Stimulated activated naive B cell treated with anti-CD40 and anti-IgM and Interleukin-4, amounts not matched to agents 10 μg/mL and 1 μg/mL and 100 μg/mL, for 72 hours (primary cell): ENCODE results near the gene SPECC1L.

Experiments used
- ATAC-seq, 2 donors: fragments of 150-1000 bp; cut with Tn5 transposase; replicated peaks; 2 replicates each; pipeline ENCODE4 v1.10.0; 2021; ENCODE audit warnings: moderate library complexity in 1 of 2
- DNase-seq: peaks from one replicate; pipeline ENCODE4 v3.0.0; 2021
- H3K27ac Mint-ChIP-seq: one replicate; pipeline ENCODE4 v1.8.0; 2022; ENCODE audit warnings: mild to moderate bottlenecking, mixed read lengths
- H3K27me3 Mint-ChIP-seq, 2 donors: one replicate each; pipeline ENCODE4 v1.8.0; 2022; ENCODE audit warnings: mixed read lengths in 2 of 2
- H3K36me3 Mint-ChIP-seq, 2 donors: one replicate each; pipeline ENCODE4 v1.8.0; 2022; ENCODE audit warnings: mixed read lengths in 2 of 2, mild to moderate bottlenecking in 1 of 2
- H3K4me1 Mint-ChIP-seq, 2 donors: one replicate each; pipeline ENCODE4 v1.8.0; 2022; ENCODE audit warnings: mixed read lengths in 2 of 2, mild to moderate bottlenecking in 1 of 2
- H3K4me3 Mint-ChIP-seq, 2 donors: one replicate each; pipeline ENCODE4 v1.8.0; 2022; ENCODE audit warnings: mild to moderate bottlenecking in 2 of 2, mixed read lengths in 2 of 2, moderate library complexity in 1 of 2
- H3K9me3 Mint-ChIP-seq, 2 donors: one replicate each; pipeline ENCODE4 v1.8.0; 2022; ENCODE audit warnings: mixed read lengths in 2 of 2, mild to moderate bottlenecking in 1 of 2

Gene SPECC1L

GRCh38 chr22:24463071-24463760 is 192.6 kb downstream of the SPECC1L start:
- peaks cover 0 to 3% of the 10 kb centered on the region in 2 donors for H3K36me3 Mint-ChIP-seq
- peak overlapping the region; percentile 90 for H3K27ac Mint-ChIP-seq
- H3K4me3 Mint-ChIP-seq, result peak overlapping the region in 1 of 2 donors; percentile 43
- peaks cover 13 to 26% of the 10 kb centered on the region in 2 donors for H3K4me1 Mint-ChIP-seq
- DNase-seq (no peak), ATAC-seq (peak; percentile 77 to 85)
- H3K9me3 Mint-ChIP-seq, result peaks cover 3 to 6% of the 10 kb centered on the region in 2 donors
- H3K27me3 Mint-ChIP-seq, result no peaks in the 10 kb centered on the region

- peaks cover 13 to 26% of the 10 kb centered on the region in 2 donors for H3K4me1 Mint-ChIP-seq
- H3K4me3 Mint-ChIP-seq, result no peak overlapping the region
- H3K27me3 Mint-ChIP-seq, result no peaks in the 10 kb centered on the region
- H3K36me3 Mint-ChIP-seq, result peaks cover 0 to 3% of the 10 kb centered on the region in 2 donors
- ATAC-seq (no peak), DNase-seq (no peak)
- H3K27ac Mint-ChIP-seq, result no peak overlapping the region
- H3K9me3 Mint-ChIP-seq, result peaks cover 3 to 6% of the 10 kb centered on the region in 2 donors
Observed at GRCh38 chr22:24465566-24465965, 194.9 kb downstream of the SPECC1L start.

- ATAC-seq, result no peak
- no peaks in the 10 kb centered on the region for H3K27me3 Mint-ChIP-seq
- peaks cover 13 to 26% of the 10 kb centered on the region in 2 donors for H3K4me1 Mint-ChIP-seq
- peaks cover 0 to 3% of the 10 kb centered on the region in 2 donors for H3K36me3 Mint-ChIP-seq
- no peak for DNase-seq
- no peak overlapping the region for H3K4me3 Mint-ChIP-seq
- no peak overlapping the region for H3K27ac Mint-ChIP-seq
- H3K9me3 Mint-ChIP-seq, result peaks cover 3 to 6% of the 10 kb centered on the region in 2 donors
Observed at GRCh38 chr22:24465975-24466374, 195.3 kb downstream of the SPECC1L start.

- peaks cover 15 to 26% of the 10 kb centered on the region in 2 donors for H3K4me1 Mint-ChIP-seq
- H3K36me3 Mint-ChIP-seq, result peaks cover 0 to 3% of the 10 kb centered on the region in 2 donors
- no peak overlapping the region for H3K4me3 Mint-ChIP-seq
- no peak overlapping the region for H3K27ac Mint-ChIP-seq
- peaks cover 3 to 6% of the 10 kb centered on the region in 2 donors for H3K9me3 Mint-ChIP-seq
- H3K27me3 Mint-ChIP-seq, result no peaks in the 10 kb centered on the region
- DNase-seq (no peak), ATAC-seq (peak; percentile 21 to 22)
Observed at GRCh38 chr22:24466716-24467328, 196.2 kb downstream of the SPECC1L start.

GRCh38 chr22:24467340-24467739 is 196.7 kb downstream of the SPECC1L start:
- Mint-ChIP-seq H3K36me3 (peaks cover 0 to under 1% of the 10 kb centered on the region in 2 donors), H3K27ac (no peak overlapping the region), H3K9me3 (peaks cover 3 to 6% of the 10 kb centered on the region in 2 donors), H3K4me3 (no peak overlapping the region), H3K4me1 (peaks cover 16 to 26% of the 10 kb centered on the region in 2 donors), H3K27me3 (no peaks in the 10 kb centered on the region)
- no peak for DNase-seq
- ATAC-seq, result no peak
